Measurements from ENCODE around the gene PNLIP.

GRCh38 chr10:116612107-116612769 lies 66.5 kb downstream of the PNLIP start:
- TF ChIP-seq EZH2phosphoT487 (IDR thresholded peaks at IDR 0.05; ENCODE audit: insufficient read depth, low read depth): no peak
- TF ChIP-seq EZH2 (IDR thresholded peaks at IDR 0.05; ENCODE audit: insufficient read depth, poor library complexity, severe bottlenecking): no peak
